GM12872 (cell line): Measurements from ENCODE around the gene DDC.

Experiments used
- CTCF ChIP-seq: IDR thresholded peaks from 3 replicates; pipeline ENCODE4 v1.5.1; 2011; ENCODE audit warnings: low read depth, mild to moderate bottlenecking, low read length, moderate library complexity; ENCODE audit not compliant: insufficient read depth

The DDC gene

DNA sequence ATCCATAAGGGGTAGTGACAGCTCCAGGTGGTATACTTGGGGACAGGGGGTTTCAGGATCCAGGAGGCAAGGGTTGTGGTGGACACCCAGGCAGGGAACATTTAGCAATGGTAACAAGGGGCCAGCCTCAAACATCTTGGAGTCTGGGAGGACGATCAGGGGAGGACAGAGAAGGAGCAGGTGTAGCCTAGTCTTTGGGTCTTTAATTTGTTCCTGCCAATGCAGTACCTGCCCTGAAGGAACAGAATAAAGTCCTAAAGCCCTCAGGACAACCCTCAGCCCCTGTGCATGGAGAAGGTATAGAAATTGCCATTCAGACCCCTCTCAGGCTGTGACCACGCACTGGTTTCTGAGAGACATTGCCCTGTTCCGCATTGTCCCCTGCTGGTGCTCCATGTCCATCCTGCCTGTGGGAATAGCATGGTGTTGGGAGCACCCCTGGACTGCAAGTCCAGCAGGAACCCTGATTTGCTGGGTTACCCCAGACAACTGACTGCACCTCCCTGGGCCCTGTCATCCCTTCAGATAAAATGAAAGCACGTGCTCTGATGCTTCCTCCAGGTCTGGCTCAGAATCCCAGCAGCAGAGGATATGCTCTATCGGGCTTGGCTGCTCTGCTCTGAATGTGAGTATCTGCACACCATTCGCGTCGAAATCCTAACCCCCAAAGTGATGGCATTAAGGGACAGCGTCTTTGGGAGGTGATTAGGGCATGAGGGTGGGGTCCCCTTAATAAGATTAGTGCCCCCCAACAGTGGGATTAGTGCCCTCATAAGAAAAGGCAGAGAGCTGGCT is 24.2 kb downstream of the DDC start:
- no peak for TF ChIP-seq CTCF

- TF ChIP-seq CTCF, result no peak
Measured at GRCh38 chr7:50539725-50540124, 25.5 kb downstream of the DDC start.

GRCh38 chr7:50538478-50538877 is 26.7 kb downstream of the DDC start:
- no peak for TF ChIP-seq CTCF

DNA sequence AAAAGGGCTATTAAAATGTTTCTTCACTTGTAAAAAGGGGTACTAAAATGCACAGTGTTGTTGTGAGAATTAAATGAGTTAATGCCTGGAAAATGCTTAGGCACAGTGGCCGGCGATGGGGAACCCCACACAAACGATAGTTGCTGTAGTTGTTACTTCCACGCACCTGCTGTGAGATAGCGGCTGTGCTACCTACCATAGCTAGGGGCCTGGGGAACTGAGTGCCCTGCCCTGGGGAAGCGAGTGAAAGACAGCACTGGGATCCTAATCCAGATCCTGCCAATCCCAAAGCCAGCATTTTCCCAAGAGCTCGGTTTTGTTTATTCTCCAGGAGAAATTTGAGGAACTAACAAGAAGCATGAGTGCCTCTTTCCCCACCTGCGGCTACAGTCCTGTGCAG is 27.8 kb downstream of the DDC start:
- TF ChIP-seq CTCF, result no peak

- TF ChIP-seq CTCF, result no peak
Measured at GRCh38 chr7:50534690-50535290, 30.4 kb downstream of the DDC start.

DNA sequence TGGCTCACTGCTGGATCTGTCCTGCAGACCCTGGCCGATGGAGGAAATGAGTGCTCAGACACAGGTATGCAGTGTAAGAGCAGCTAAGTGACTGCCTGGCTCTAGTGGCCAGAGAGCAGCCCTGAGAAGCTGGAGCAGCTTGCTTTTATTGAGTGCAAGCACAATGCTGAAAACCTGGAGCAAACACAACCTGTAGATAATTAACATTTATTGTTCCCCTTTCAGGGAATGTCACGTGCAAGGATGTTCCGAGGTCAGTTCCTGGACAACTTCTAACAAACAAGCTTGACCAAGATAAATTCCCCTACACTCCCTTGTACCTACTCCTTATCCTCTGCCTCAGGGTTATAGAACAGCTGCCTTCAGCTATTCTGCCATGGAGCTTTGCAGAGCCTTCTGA is 31.3 kb downstream of the DDC start:
- no peak for TF ChIP-seq CTCF

GRCh38 chr7:50531928-50532327 is 33.3 kb downstream of the DDC start:
- no peak for TF ChIP-seq CTCF
